ENCODE data around the gene KCNJ9. TPM values are rescaled to one million over a fixed set of nuclear protein-coding genes. Genes with fewer than 3 reads are reported as not detected.

The KCNJ9 gene
- total and polyA plus RNA-seq, 2 of the 13 experiments (the other 11 are each of a cell fraction or from before 2014, with no cell fraction given): not detected

DNA sequence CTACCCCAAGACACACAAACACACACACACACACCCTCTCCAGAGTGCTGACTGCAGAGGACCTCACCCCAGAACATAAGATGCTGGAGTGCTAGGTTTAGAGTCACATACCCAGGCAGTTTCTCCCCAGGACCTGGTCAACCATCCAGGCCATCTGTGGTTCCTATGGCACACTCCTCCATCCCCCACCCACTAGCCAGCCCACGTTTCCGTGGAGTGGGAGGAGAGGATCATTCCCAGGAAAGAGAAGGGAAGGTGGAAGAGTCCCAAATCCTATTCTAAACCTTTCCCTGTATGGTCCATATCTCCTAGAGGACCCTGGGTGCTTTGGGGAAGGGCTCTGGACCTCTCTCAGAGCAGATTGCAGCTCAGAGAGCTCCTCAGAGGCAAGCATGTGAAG lies 1.1 kb downstream of the KCNJ9 start:
- intact Hi-C loops (cut with micrococcal nuclease; ENCODE audit: unreplicated experiment): no loop called here
- CTCF ChIA-PET (ENCODE audit: low intra/inter-chr PET ratio, low total read pairs): no interaction called here

DNA sequence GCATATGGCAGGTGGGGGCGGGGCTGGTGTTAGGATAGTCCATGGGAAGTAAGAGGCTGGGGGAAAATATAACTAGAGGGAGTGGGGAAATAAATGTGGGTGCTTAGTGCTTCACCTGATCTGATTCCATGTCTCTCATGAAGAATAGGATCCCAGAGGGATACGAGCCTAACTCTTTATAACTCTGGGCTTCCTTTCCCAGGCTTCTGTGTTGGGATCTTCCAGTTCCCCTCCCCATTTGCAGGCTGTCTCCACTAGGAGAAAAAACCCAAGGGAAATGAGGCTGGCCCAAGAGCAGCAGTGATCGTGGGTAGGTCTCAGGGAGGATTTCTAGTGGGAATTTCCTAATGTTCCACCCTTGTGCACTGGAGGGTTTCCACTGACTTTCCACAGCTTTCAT lies 1.6 kb downstream of the KCNJ9 start:
- Histone ChIP-seq H3K27ac (ENCODE audit: extremely low read length, insufficient read depth, low read length) (no peak overlapping the region), H3K79me2 (ENCODE audit: insufficient read depth, low read length) (no peaks in the 10 kb centered on the region), H3K36me3 (replicated peaks in 1 of 2; ENCODE audit: control insufficient read depth in 1 of 2, insufficient read depth in 2 of 2, low read length in 2 of 2) (no peaks in the 10 kb centered on the region), H3K27me3 (ENCODE audit: control insufficient read depth in 1 of 2, insufficient read depth in 2 of 2, low read length in 2 of 2) (no peaks in the 10 kb centered on the region), H3K4me1 (ENCODE audit: insufficient read depth, low read length) (peaks cover 28% of the 10 kb centered on the region), H3K4me3 (replicated peaks in 1 of 3; ENCODE audit: insufficient read depth in 1 of 3, low read depth in 2 of 3, low read length in 3 of 3) (no peak overlapping the region), H3K9me3 (ENCODE audit: low read length) (no peaks in the 10 kb centered on the region), H3K4me2 (ENCODE audit: low read depth, low read length) (no peak overlapping the region), H3K9ac (ENCODE audit: insufficient read depth, low read depth, low read length) (no peak overlapping the region), H2AFZ (ENCODE audit: low read length) (no peak overlapping the region), H4K20me1 (ENCODE audit: insufficient read depth, low read length) (no peaks in the 10 kb centered on the region)
- FAIRE-seq: no peak
- DNase-seq (ENCODE audit: low spot score): no peak
- ChIA-PET POLR2A (no interaction called here), CTCF (ENCODE audit: low intra/inter-chr PET ratio, low total read pairs) (interaction anchor here (1.9 kb wide), 1 partner anchor 36 kb away, joined by 11 read pairs; no protein-coding TSS in a partner anchor)
- no TSS peak for BruUV-seq (replicated peaks)
- ATAC-seq: no peak
- intact Hi-C loops (cut with micrococcal nuclease; ENCODE audit: unreplicated experiment): no loop called here
- WGBS (ENCODE audit: low lambda C conversion rate): 53% methylated on average over 3 of the region's 3 CpGs
- in situ Hi-C loops (cut with HindIII; ENCODE audit: extremely low pct_ligation_motif_present, low pct_unique_long_range_greater_than_20kb): loop anchor here (5.0 kb wide), 2 partner anchors 36 to 146 kb away; no protein-coding TSS in a partner anchor
- TF ChIP-seq ZNF329 (CRISPR knock-in tag; IDR thresholded peaks at IDR 0.05; ENCODE audit: low read depth) (no peak), CBFB (CRISPR knock-in tag; IDR thresholded peaks at IDR 0.05) (no peak), TCF7 (IDR thresholded peaks at IDR 0.05; ENCODE audit: low read depth) (no peak), SOX13 (IDR thresholded peaks at IDR 0.05) (no peak), SOX13 (CRISPR knock-in tag; conservative IDR thresholded peaks at IDR 0.05 in 1 of 2, IDR thresholded peaks at IDR 0.05 in 1 of 2) (no peak), TP53 (CRISPR knock-in tag; conservative IDR thresholded peaks at IDR 0.05) (no peak), PLRG1 (conservative IDR thresholded peaks at IDR 0.05) (no peak), ZNF674 (CRISPR knock-in tag; IDR thresholded peaks at IDR 0.05; ENCODE audit: low read depth) (no peak), NFATC3 (CRISPR knock-in tag; IDR thresholded peaks at IDR 0.05) (no peak), XRCC5 (optimal IDR thresholded peaks at IDR 0.05; ENCODE audit: low read length) (no peak), RBFOX2 (IDR thresholded peaks at IDR 0.05; ENCODE audit: low read depth, low read length) (no peak)
- TF ChIP-seq, protein P1, sequence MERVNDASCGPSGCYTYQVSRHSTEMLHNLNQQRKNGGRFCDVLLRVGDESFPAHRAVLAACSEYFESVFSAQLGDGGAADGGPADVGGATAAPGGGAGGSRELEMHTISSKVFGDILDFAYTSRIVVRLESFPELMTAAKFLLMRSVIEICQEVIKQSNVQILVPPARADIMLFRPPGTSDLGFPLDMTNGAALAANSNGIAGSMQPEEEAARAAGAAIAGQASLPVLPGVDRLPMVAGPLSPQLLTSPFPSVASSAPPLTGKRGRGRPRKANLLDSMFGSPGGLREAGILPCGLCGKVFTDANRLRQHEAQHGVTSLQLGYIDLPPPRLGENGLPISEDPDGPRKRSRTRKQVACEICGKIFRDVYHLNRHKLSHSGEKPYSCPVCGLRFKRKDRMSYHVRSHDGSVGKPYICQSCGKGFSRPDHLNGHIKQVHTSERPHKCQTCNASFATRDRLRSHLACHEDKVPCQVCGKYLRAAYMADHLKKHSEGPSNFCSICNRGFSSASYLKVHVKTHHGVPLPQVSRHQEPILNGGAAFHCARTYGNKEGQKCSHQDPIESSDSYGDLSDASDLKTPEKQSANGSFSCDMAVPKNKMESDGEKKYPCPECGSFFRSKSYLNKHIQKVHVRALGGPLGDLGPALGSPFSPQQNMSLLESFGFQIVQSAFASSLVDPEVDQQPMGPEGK (CRISPR knock-in tag; IDR thresholded peaks at IDR 0.05): no peak
- TF ChIP-seq, protein P2, sequence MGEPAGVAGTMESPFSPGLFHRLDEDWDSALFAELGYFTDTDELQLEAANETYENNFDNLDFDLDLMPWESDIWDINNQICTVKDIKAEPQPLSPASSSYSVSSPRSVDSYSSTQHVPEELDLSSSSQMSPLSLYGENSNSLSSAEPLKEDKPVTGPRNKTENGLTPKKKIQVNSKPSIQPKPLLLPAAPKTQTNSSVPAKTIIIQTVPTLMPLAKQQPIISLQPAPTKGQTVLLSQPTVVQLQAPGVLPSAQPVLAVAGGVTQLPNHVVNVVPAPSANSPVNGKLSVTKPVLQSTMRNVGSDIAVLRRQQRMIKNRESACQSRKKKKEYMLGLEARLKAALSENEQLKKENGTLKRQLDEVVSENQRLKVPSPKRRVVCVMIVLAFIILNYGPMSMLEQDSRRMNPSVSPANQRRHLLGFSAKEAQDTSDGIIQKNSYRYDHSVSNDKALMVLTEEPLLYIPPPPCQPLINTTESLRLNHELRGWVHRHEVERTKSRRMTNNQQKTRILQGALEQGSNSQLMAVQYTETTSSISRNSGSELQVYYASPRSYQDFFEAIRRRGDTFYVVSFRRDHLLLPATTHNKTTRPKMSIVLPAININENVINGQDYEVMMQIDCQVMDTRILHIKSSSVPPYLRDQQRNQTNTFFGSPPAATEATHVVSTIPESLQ (CRISPR knock-in tag; conservative IDR thresholded peaks at IDR 0.05): no peak
- TF ChIP-seq, protein P3, sequence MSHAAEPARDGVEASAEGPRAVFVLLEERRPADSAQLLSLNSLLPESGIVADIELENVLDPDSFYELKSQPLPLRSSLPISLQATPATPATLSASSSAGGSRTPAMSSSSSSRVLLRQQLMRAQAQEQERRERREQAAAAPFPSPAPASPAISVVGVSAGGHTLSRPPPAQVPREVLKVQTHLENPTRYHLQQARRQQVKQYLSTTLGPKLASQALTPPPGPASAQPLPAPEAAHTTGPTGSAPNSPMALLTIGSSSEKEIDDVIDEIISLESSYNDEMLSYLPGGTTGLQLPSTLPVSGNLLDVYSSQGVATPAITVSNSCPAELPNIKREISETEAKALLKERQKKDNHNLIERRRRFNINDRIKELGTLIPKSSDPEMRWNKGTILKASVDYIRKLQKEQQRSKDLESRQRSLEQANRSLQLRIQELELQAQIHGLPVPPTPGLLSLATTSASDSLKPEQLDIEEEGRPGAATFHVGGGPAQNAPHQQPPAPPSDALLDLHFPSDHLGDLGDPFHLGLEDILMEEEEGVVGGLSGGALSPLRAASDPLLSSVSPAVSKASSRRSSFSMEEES (CRISPR knock-in tag; IDR thresholded peaks at IDR 0.05): no peak

More for the DNA sequence above, 1.1 kb downstream of the KCNJ9 start:
- no peaks in the 10 kb centered on the region for H4K20me1 ChIP-seq (ENCODE audit: insufficient read depth, low read length)
- H2AFZ ChIP-seq (ENCODE audit: low read length): no peak overlapping the region
- H3K9me3 ChIP-seq (ENCODE audit: low read length): no peaks in the 10 kb centered on the region
- DNase-seq (ENCODE audit: low spot score) (no peak), ATAC-seq (no peak), FAIRE-seq (no peak)
- no peak overlapping the region for H3K9ac ChIP-seq (ENCODE audit: insufficient read depth, low read depth, low read length)
- BruUV-seq (replicated peaks): no TSS peak
- no peak overlapping the region for H3K4me2 ChIP-seq (ENCODE audit: low read depth, low read length)
- POLR2A ChIA-PET: no interaction called here
- WGBS (ENCODE audit: low lambda C conversion rate): 6% methylated on average over 2 of the region's 2 CpGs
- no peak overlapping the region for H3K27ac ChIP-seq (ENCODE audit: extremely low read length, insufficient read depth, low read length)
- TF ChIP-seq MAF1 (CRISPR knock-in tag; IDR thresholded peaks at IDR 0.05; ENCODE audit: borderline replicate concordance) (no peak), ZNF547 (CRISPR knock-in tag; IDR thresholded peaks at IDR 0.05) (no peak), NBN (conservative IDR thresholded peaks at IDR 0.05) (no peak)
- H3K36me3 ChIP-seq (replicated peaks in 1 of 2; ENCODE audit: control insufficient read depth in 1 of 2, insufficient read depth in 2 of 2, low read length in 2 of 2): no peaks in the 10 kb centered on the region
- in situ Hi-C loops (cut with HindIII; ENCODE audit: extremely low pct_ligation_motif_present, low pct_unique_long_range_greater_than_20kb): loop anchor here (5.0 kb wide), 2 partner anchors 35 to 145 kb away; no protein-coding TSS in a partner anchor
- peaks cover 33% of the 10 kb centered on the region for H3K4me1 ChIP-seq (ENCODE audit: insufficient read depth, low read length)
- no peak overlapping the region for H3K4me3 ChIP-seq (replicated peaks in 1 of 3; ENCODE audit: insufficient read depth in 1 of 3, low read depth in 2 of 3, low read length in 3 of 3)
- H3K27me3 ChIP-seq (ENCODE audit: control insufficient read depth in 1 of 2, insufficient read depth in 2 of 2, low read length in 2 of 2): no peaks in the 10 kb centered on the region
- H3K79me2 ChIP-seq (ENCODE audit: insufficient read depth, low read length): no peaks in the 10 kb centered on the region
